Adrenal gland (tissue), 12 donors: Measurements from ENCODE around the gene PEA15. TPM values are rescaled to one million over a fixed set of nuclear protein-coding genes. Genes with fewer than 3 reads are reported as not detected.

Source experiments
- DNase-seq, 7 donors: peaks; one replicate each; pipeline ENCODE4 v3.0.0-alpha.2; 2019 to 2020
- H3K27ac ChIP-seq, 5 donors: fragments of 200-600 bp; sonication (generic) in 4 of 5; 1 replicate in 3 of 5; 2 replicates in 2 of 5; pipeline versions ENCODE4 v1.5.1 to v1.8.0; 2016 to 2020; ENCODE audit warnings: mild to moderate bottlenecking in 1 of 5
- H3K27me3 ChIP-seq: fragments of 200-600 bp; 2 replicates; pipeline ENCODE4 v1.8.0; 2021
- H3K36me3 ChIP-seq, 2 donors: fragments of 200-600 bp; replicated peaks in 1 of 2; 1 replicate in 1 of 2; 2 replicates in 1 of 2; pipeline versions ENCODE4 v1.5.1 to v1.8.0; 2018 to 2022
- H3K4me1 ChIP-seq, 2 donors: fragments of 200-600 bp; replicated peaks in 1 of 2; 1 replicate in 1 of 2; 2 replicates in 1 of 2; pipeline versions ENCODE4 v1.5.1 to v1.8.0; 2018 to 2021
- H3K4me3 ChIP-seq, 4 donors: fragments of 200-600 bp; sonication (generic) in 3 of 4; one replicate each; pipeline ENCODE4 v1.5.1; 2016 to 2018
- H3K9me3 ChIP-seq, 3 donors: fragments of 200-600 bp; sonication (generic) in 1 of 3; replicated peaks in 1 of 3; 1 replicate in 2 of 3; 2 replicates in 1 of 3; pipeline versions ENCODE4 v1.5.1 to v1.8.0; 2016 to 2021
- CTCF ChIP-seq, 6 experiments: fragments of 450-650 bp in 4 of 6; fragments of 200-600 bp in 2 of 6; sonication (generic) in 1 of 6; IDR thresholded peaks; 1 replicate in 5 of 6; 2 replicates in 1 of 6; pipeline versions ENCODE4 v1.5.1 to v1.8.0; 2016 to 2021; ENCODE audit warnings: antibody characterized with exemption in 6 of 6, mild to moderate bottlenecking in 2 of 6, moderate library complexity in 1 of 6
- POLR2A ChIP-seq, 2 donors: fragments of 450-650 bp; IDR thresholded peaks; one replicate each; pipeline ENCODE4 v1.6.1; 2017; ENCODE audit warnings: antibody characterized with exemption in 2 of 2, mild to moderate bottlenecking in 2 of 2, moderate library complexity in 1 of 2
- WGBS, 4 donors: extraction: QIAGEN DNeasy Blood & Tissue Kit in 2 of 4; methylation state at CpG; one replicate each; pipeline versions ENCODE4 v1.1.5 to v1.1.7; 2013 to 2017; 5-methylcytosine and 5-hydroxymethylcytosine counted together
- intact Hi-C, 2 donors: fragments of 100-400 bp; cut with DNase I; formaldehyde crosslinking; loops; one replicate each; pipeline versions ENCODE4 v1.14.1 to v1.15.0; 2022 to 2023
- polyA plus RNA-seq, 3 donors: library from polyadenylated mRNA; stranded (reverse); fragments of 200-250 nt in 2 of 3; fragments of 350-450 nt in 1 of 3; fragmentation: Illumina TruSeq in 1 of 3; extraction: RNeasy Lipid Tissue Mini Kit (QIAGEN cat#74804) in 1 of 3; gene quantifications; one replicate each; pipeline ENCODE4 v1.2.3, GENCODE V29; 2013 to 2014
- total RNA-seq, 9 donors: library from RNA; depleted of rRNA in 4 of 9; stranded (reverse); fragments of >200 nt in 4 of 9; fragments of 120-200 nt in 1 of 9; fragmentation: NEBNext Ultra II Directional in 1 of 9; extraction: Animal tissue kit (Norgen Biotek cat#: 25700) in 1 of 9; gene quantifications; one replicate each; pipeline versions ENCODE4 v1.1.0 to v1.2.4, GENCODE V29; 2013 to 2023
- donor health status: healthy with polysubstance abuse.
- donor health status: Bipolar disorder and iron deficiency.
- donor health status: DM: yes; HTN: yes; CAD: no.
- donor health status: DM: no; HTN: no; CAD: no.
- donor health status: DM: no; HTN: no; CAD: no.
- donor health status: DM: yes; HTN: yes; CAD: no.

Gene PEA15
- total and polyA plus RNA-seq, 12 donors, result 40.6 to 445 (median 106) TPM

GRCh38 chr1:160228431-160228830 is 23.2 kb downstream of the PEA15 start:
- no peak for TF ChIP-seq POLR2A (IDR thresholded peaks at IDR 0.05)
- no peak for TF ChIP-seq CTCF (IDR thresholded peaks at IDR 0.05)
- Histone ChIP-seq H3K27me3 (no peaks in the 10 kb centered on the region), H3K36me3 (peaks cover 0 to 98% of the 10 kb centered on the region in 2 donors), H3K4me3 (no peak overlapping the region), H3K27ac (no peak overlapping the region), H3K4me1 (peaks cover 0 to 3% of the 10 kb centered on the region in 2 donors), H3K9me3 (no peaks in the 10 kb centered on the region)
- intact Hi-C loops, result no loop called here
- no peak for DNase-seq

- H3K36me3 ChIP-seq, result peaks cover 0 to 82% of the 10 kb centered on the region in 2 donors
These were observed 27.7 kb downstream of the PEA15 start for GRCh38 chr1:160232911-160233310.

GRCh38 chr1:160236806-160237205 is 31.6 kb downstream of the PEA15 start:
- peaks cover 0 to 77% of the 10 kb centered on the region in 2 donors for H3K36me3 ChIP-seq
- WGBS, 4 donors, result 86 to 91% (median 89%) methylated on average over 5 of the region's 5 CpGs
- TF ChIP-seq POLR2A (IDR thresholded peaks at IDR 0.05) (no peak), CTCF (IDR thresholded peaks at IDR 0.05) (no peak)
- no peaks in the 10 kb centered on the region for H3K27me3 ChIP-seq
- H3K9me3 ChIP-seq, result no peaks in the 10 kb centered on the region
- intact Hi-C loops, result no loop called here
- peaks cover 5 to 24% of the 10 kb centered on the region in 2 donors for H3K4me1 ChIP-seq
- no peak overlapping the region for H3K4me3 ChIP-seq
- no peak overlapping the region for H3K27ac ChIP-seq
- DNase-seq, result no peak

More at GRCh38 chr1:160232911-160233310, 27.7 kb downstream of the PEA15 start:
- no peaks in the 10 kb centered on the region for H3K9me3 ChIP-seq
- H3K4me1 ChIP-seq, result peaks cover 0 to 12% of the 10 kb centered on the region in 2 donors
- no peak overlapping the region for H3K27ac ChIP-seq
- H3K4me3 ChIP-seq, result no peak overlapping the region
- no peak for TF ChIP-seq POLR2A (IDR thresholded peaks at IDR 0.05)
- TF ChIP-seq CTCF (IDR thresholded peaks at IDR 0.05), result no peak
- no peak for DNase-seq
- H3K27me3 ChIP-seq, result no peaks in the 10 kb centered on the region
- intact Hi-C loops, result no loop called here

- intact Hi-C loops, result no loop called here
- H3K9me3 ChIP-seq, result no peaks in the 10 kb centered on the region
- peaks cover 0 to 74% of the 10 kb centered on the region in 2 donors for H3K36me3 ChIP-seq
- no peaks in the 10 kb centered on the region for H3K27me3 ChIP-seq
- no peak overlapping the region for H3K4me3 ChIP-seq
- WGBS, 4 donors, result 88 to 98% (median 95%) methylated on average over 2 of the region's 2 CpGs
- DNase-seq, result no peak
- no peak for TF ChIP-seq CTCF (IDR thresholded peaks at IDR 0.05)
- no peak for TF ChIP-seq POLR2A (IDR thresholded peaks at IDR 0.05)
- peaks cover 5 to 24% of the 10 kb centered on the region in 2 donors for H3K4me1 ChIP-seq
- H3K27ac ChIP-seq, result no peak overlapping the region
These were observed 32.4 kb downstream of the PEA15 start for GRCh38 chr1:160237558-160237957.
